Neutrophil (primary cell): ENCODE measurements around the gene C6orf47.

Experiments used
- H3K27ac ChIP-seq: fragments of 200-600 bp; sonication (generic); 2 replicates; pipeline ENCODE4 v1.5.1; 2016; ENCODE audit warnings: mild to moderate bottlenecking, moderate library complexity
- H3K27me3 ChIP-seq: fragments of 200-600 bp; sonication (generic); 2 replicates; pipeline ENCODE4 v1.6.0; 2016; ENCODE audit warnings: mild to moderate bottlenecking
- H3K36me3 ChIP-seq: fragments of 200-600 bp; sonication (generic); 2 replicates; pipeline ENCODE4 v1.5.1; 2017
- H3K4me1 ChIP-seq, 2 experiments: fragments of 200-600 bp in 1 of 2; sonication (generic) in 1 of 2; 1 replicate in 1 of 2; 2 replicates in 1 of 2; pipeline versions ENCODE4 v1.5.1 to v1.6.1; 2013 to 2016; ENCODE audit warnings: low read depth in 1 of 2, low read length in 1 of 2, mild to moderate bottlenecking in 1 of 2, moderate library complexity in 1 of 2; ENCODE audit not compliant: control insufficient read depth in 1 of 2, insufficient read depth in 1 of 2
- H3K4me3 ChIP-seq, 2 experiments: fragments of 200-600 bp in 1 of 2; sonication (generic) in 1 of 2; 1 replicate in 1 of 2; 2 replicates in 1 of 2; pipeline ENCODE4 v1.5.1; 2013 to 2016; ENCODE audit warnings: low read depth in 1 of 2, low read length in 1 of 2, mild to moderate bottlenecking in 1 of 2, moderate library complexity in 1 of 2
- H3K9me3 ChIP-seq: fragments of 200-600 bp; sonication (generic); 2 replicates; pipeline ENCODE4 v1.5.1; 2016
- CTCF ChIP-seq: fragments of 200-600 bp; sonication (generic); IDR thresholded peaks from 2 replicates; pipeline ENCODE4 v1.5.1; 2016; ENCODE audit warnings: antibody characterized with exemption

Gene C6orf47

GRCh38 chr6:31693535-31693934, 33.0 kb upstream of the C6orf47 start:
- peaks cover 83% of the 10 kb centered on the region for H3K36me3 ChIP-seq
- H3K27me3 ChIP-seq = no peaks in the 10 kb centered on the region
- no peak overlapping the region for H3K27ac ChIP-seq
- H3K4me3 ChIP-seq = no peak overlapping the region
- no peaks in the 10 kb centered on the region for H3K9me3 ChIP-seq
- H3K4me1 ChIP-seq = no peaks in the 10 kb centered on the region
- TF ChIP-seq CTCF = no peak

- Histone ChIP-seq H3K36me3 (peaks cover 89% of the 10 kb centered on the region), H3K27ac (no peak overlapping the region), H3K9me3 (no peaks in the 10 kb centered on the region), H3K4me1 (no peaks in the 10 kb centered on the region), H3K4me3 (no peak overlapping the region), H3K27me3 (no peaks in the 10 kb centered on the region)
- no peak for TF ChIP-seq CTCF
These were observed 32.3 kb upstream of the C6orf47 start for GRCh38 chr6:31692886-31693285.

GRCh38 chr6:31692353-31692752, 31.8 kb upstream of the C6orf47 start:
- H3K4me1 ChIP-seq = no peaks in the 10 kb centered on the region
- H3K9me3 ChIP-seq = no peaks in the 10 kb centered on the region
- no peaks in the 10 kb centered on the region for H3K27me3 ChIP-seq
- H3K4me3 ChIP-seq = no peak overlapping the region
- no peak overlapping the region for H3K27ac ChIP-seq
- H3K36me3 ChIP-seq = peaks cover 94% of the 10 kb centered on the region
- TF ChIP-seq CTCF = no peak

GRCh38 chr6:31691564-31692108, 31.1 kb upstream of the C6orf47 start:
- Histone ChIP-seq H3K27ac (no peak overlapping the region), H3K36me3 (peaks cover 99% of the 10 kb centered on the region)
- TF ChIP-seq CTCF = no peak

GRCh38 chr6:31691078-31691463, 30.5 kb upstream of the C6orf47 start:
- H3K27me3 ChIP-seq = no peaks in the 10 kb centered on the region
- peaks cover 100% of the 10 kb centered on the region for H3K36me3 ChIP-seq
- no peak overlapping the region for H3K4me3 ChIP-seq
- no peaks in the 10 kb centered on the region for H3K9me3 ChIP-seq
- no peak for TF ChIP-seq CTCF
- no peak overlapping the region for H3K27ac ChIP-seq
- H3K4me1 ChIP-seq = no peaks in the 10 kb centered on the region

More at GRCh38 chr6:31691564-31692108, 31.1 kb upstream of the C6orf47 start:
- Histone ChIP-seq H3K4me1 (no peaks in the 10 kb centered on the region), H3K27me3 (no peaks in the 10 kb centered on the region), H3K4me3 (no peak overlapping the region), H3K9me3 (no peaks in the 10 kb centered on the region)
